Pancreas (tissue), 10 donors: ENCODE measurements around the gene SLC19A1. TPM values are rescaled to one million over a fixed set of nuclear protein-coding genes. Genes with fewer than 3 reads are reported as not detected.

Source experiments
- ATAC-seq, 4 donors: fragments of 200-7000 bp; cut with Tn5 transposase; one replicate each; pipeline versions ENCODE4 v1.8.0 to v1.9.1; 2020; ENCODE audit warnings: mild to moderate bottlenecking in 4 of 4, moderate library complexity in 4 of 4
- DNase-seq, 6 donors: peaks; one replicate each; pipeline ENCODE4 v3.0.0-alpha.2; 2020
- FAIRE-seq: peaks from 2 replicates; lab custom pipeline; 2012; peaks lifted over from hg19 to GRCh38; lab: Jason Lieb, UNC
- H3K27ac ChIP-seq, 4 donors: fragments of 200-600 bp; sonication (generic); 1 replicate in 3 of 4; 2 replicates in 1 of 4; pipeline versions ENCODE4 v1.5.0 to v1.8.0; 2020
- H3K27me3 ChIP-seq, 4 donors: fragments of 200-600 bp; one replicate each; pipeline ENCODE4 v1.8.0; 2021
- H3K36me3 ChIP-seq, 3 donors: fragments of 200-600 bp; sonication (generic) in 1 of 3; one replicate each; pipeline versions ENCODE4 v1.5.0 to v1.8.0; 2020 to 2021
- H3K4me1 ChIP-seq, 3 donors: fragments of 200-600 bp; one replicate each; pipeline ENCODE4 v1.8.0; 2021
- H3K4me3 ChIP-seq, 4 donors: fragments of 200-600 bp; sonication (generic) in 2 of 4; one replicate each; pipeline versions ENCODE4 v1.5.0 to v1.8.0; 2020 to 2021
- H3K9me3 ChIP-seq, 4 donors: fragments of 200-600 bp; one replicate each; pipeline ENCODE4 v1.8.0; 2021
- CTCF ChIP-seq, 4 donors: fragments of 200-600 bp; sonication (generic) in 3 of 4; IDR thresholded peaks; one replicate each; pipeline versions ENCODE4 v1.5.0 to v1.8.0; 2021; ENCODE audit warnings: antibody characterized with exemption in 4 of 4
- WGBS, 2 donors: extraction: QIAGEN DNeasy Blood & Tissue Kit; methylation state at CpG; one replicate each; pipeline ENCODE4 v1.1.7; 2013; 5-methylcytosine and 5-hydroxymethylcytosine counted together
- intact Hi-C, 3 donors: fragments of 100-400 bp; cut with DNase I; formaldehyde crosslinking; loops; one replicate each; pipeline versions ENCODE4 v1.11.1 to v1.14.2; 2022
- polyA plus RNA-seq, 2 donors: library from polyadenylated mRNA; stranded (reverse); fragments of 200-250 nt; gene quantifications; one replicate each; pipeline ENCODE4 v1.2.3, GENCODE V29; 2013
- total RNA-seq, 6 donors: library from RNA; stranded (reverse); fragmentation: NEBNext Ultra II Directional in 4 of 6; extraction: Animal tissue kit (Norgen Biotek cat#: 25700) in 4 of 6; gene quantifications; one replicate each; pipeline versions ENCODE4 v1.2.1 to v1.2.4, GENCODE V29; 2021 to 2023
- donor health status: healthy with polysubstance abuse.
- donor health status: DM: no; HTN: no; CAD: no; lungs with moderate emphysema.
- donor health status: DM: no; HTN: no; CAD: no.
- donor health status: control.
- donor health status: control.
- donor health status: Bipolar disorder and iron deficiency.
- donor health status: DM: yes; HTN: yes; CAD: no.
- donor health status: DM: no; HTN: no; CAD: no.
- donor health status: DM: no; HTN: no; CAD: no.
- donor health status: DM: yes; HTN: yes; CAD: no.

SLC19A1 gene
- total and polyA plus RNA-seq, 8 donors = 4.4 to 11.2 (median 5.4) TPM

- Histone ChIP-seq H3K27ac (no peak overlapping the region), H3K36me3 (peaks cover 0 to 13% (median 0%) of the 10 kb centered on the region in 3 donors), H3K4me1 (no peaks in the 10 kb centered on the region), H3K27me3 (no peaks in the 10 kb centered on the region), H3K9me3 (no peaks in the 10 kb centered on the region), H3K4me3 (no peak overlapping the region)
- TF ChIP-seq CTCF (IDR thresholded peaks at IDR 0.05) = no peak
- 77 to 87% methylated on average over 30 of the region's 30 CpGs for WGBS, 2 donors
- DNase-seq (peak in 2 of 6 donors; percentile 19 to 69), ATAC-seq (no peak), FAIRE-seq (no peak)
- intact Hi-C loops = no loop called here
Measured at GRCh38 chr21:45494851-45495680, 47.2 kb downstream of the SLC19A1 start.

- DNase-seq = peak in 2 of 6 donors; percentile 17 to 50
- H3K27me3 ChIP-seq = no peaks in the 10 kb centered on the region
- 72 to 79% methylated on average over 20 to 27 of the region's 27 CpGs for WGBS, 2 donors
- intact Hi-C loops = no loop called here
- ATAC-seq = no peak
- TF ChIP-seq CTCF (IDR thresholded peaks at IDR 0.05) = no peak
- H3K27ac ChIP-seq = no peak overlapping the region
- no peak overlapping the region for H3K4me3 ChIP-seq
- H3K9me3 ChIP-seq = no peaks in the 10 kb centered on the region
- H3K4me1 ChIP-seq = no peaks in the 10 kb centered on the region
- FAIRE-seq = no peak
- H3K36me3 ChIP-seq = peaks cover 0 to 13% (median 0%) of the 10 kb centered on the region in 3 donors
Measured at GRCh38 chr21:45494135-45494850, 47.9 kb downstream of the SLC19A1 start.

- TF ChIP-seq CTCF (IDR thresholded peaks at IDR 0.05) = no peak
- Histone ChIP-seq H3K4me1 (no peaks in the 10 kb centered on the region), H3K27ac (no peak overlapping the region), H3K9me3 (no peaks in the 10 kb centered on the region), H3K4me3 (no peak overlapping the region), H3K27me3 (no peaks in the 10 kb centered on the region), H3K36me3 (peaks cover 0 to 13% (median 0%) of the 10 kb centered on the region in 3 donors)
- 79 to 93% methylated on average over 20 to 21 of the region's 21 CpGs for WGBS, 2 donors
- ATAC-seq = no peak
- intact Hi-C loops = no loop called here
- peak in 1 of 6 donors; percentile 72 for DNase-seq
- no peak for FAIRE-seq
Measured at GRCh38 chr21:45493401-45494001, 48.7 kb downstream of the SLC19A1 start.

GRCh38 chr21:45492765-45493164 lies 49.5 kb downstream of the SLC19A1 start:
- H3K27me3 ChIP-seq = no peaks in the 10 kb centered on the region
- no peak overlapping the region for H3K4me3 ChIP-seq
- intact Hi-C loops = no loop called here
- ATAC-seq (no peak), FAIRE-seq (no peak), DNase-seq (no peak)
- TF ChIP-seq CTCF (IDR thresholded peaks at IDR 0.05) = no peak
- H3K4me1 ChIP-seq = no peaks in the 10 kb centered on the region
- no peaks in the 10 kb centered on the region for H3K9me3 ChIP-seq
- H3K36me3 ChIP-seq = peaks cover 0 to 13% (median 0%) of the 10 kb centered on the region in 3 donors
- 76 to 87% methylated on average over 20 of the region's 20 CpGs for WGBS, 2 donors
- no peak overlapping the region for H3K27ac ChIP-seq
